Measurements from ENCODE around the gene ELMO1. TPM values are rescaled to one million over a fixed set of nuclear protein-coding genes. Genes with fewer than 3 reads are reported as not detected.

Gene ELMO1
- total and polyA plus RNA-seq, 4 donors: 6.7 to 51.5 (median 14.8) TPM

DNA sequence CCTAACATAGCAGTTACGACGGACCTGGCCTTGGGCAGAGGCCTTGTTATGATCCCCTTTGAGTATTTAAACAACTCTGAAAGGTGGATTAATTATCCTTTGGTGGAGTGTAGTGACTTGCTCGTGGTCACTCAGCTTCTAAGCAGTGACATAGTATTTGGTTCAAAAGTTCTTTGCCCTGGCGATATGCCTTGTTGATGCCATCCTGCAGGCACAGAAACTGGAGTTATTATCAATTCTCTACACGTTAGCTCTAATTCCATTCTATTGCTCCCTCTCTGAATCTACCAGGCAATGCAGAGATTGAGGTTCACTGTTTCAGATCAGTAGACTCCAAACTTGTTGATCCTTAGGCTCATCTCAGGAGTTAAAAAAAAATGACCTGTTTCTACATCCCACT, 32.5 kb upstream of the ELMO1 start:
- no peak for DNase-seq (ENCODE audit: low spot score)
- 85% methylated on average over 5 of the region's 5 CpGs for WGBS
- Histone ChIP-seq H3K9ac (ENCODE audit: low read depth in 1 of 2, low read length in 2 of 2) (no peak overlapping the region), H3K27ac (ENCODE audit: low read depth in 1 of 2, low read length in 2 of 2) (no peak overlapping the region), H3K4me1 (ENCODE audit: control insufficient read depth in 4 of 4, insufficient read depth in 4 of 4, low read length in 3 of 4) (no peaks in the 10 kb centered on the region), H3K27me3 (ENCODE audit: control insufficient read depth in 4 of 4, insufficient read depth in 4 of 4, low read length in 3 of 4) (no peaks in the 10 kb centered on the region), H3K36me3 (ENCODE audit: control insufficient read depth in 4 of 4, insufficient read depth in 3 of 4, low read depth in 1 of 4, low read length in 3 of 4) (no peaks in the 10 kb centered on the region), H3K4me3 (ENCODE audit: low read depth in 1 of 3, low read length in 3 of 3) (no peak overlapping the region), H3K9me3 (ENCODE audit: control insufficient read depth in 4 of 4, low read length in 3 of 4) (no peaks in the 10 kb centered on the region)
- TF ChIP-seq FOXA1 (IDR thresholded peaks at IDR 0.05) (no peak), RAD21 (IDR thresholded peaks at IDR 0.05) (no peak), JUND (IDR thresholded peaks at IDR 0.05) (no peak), HNF4A (conservative IDR thresholded peaks at IDR 0.05) (no peak), GABPA (IDR thresholded peaks at IDR 0.05 in 1 of 2, conservative IDR thresholded peaks at IDR 0.05 in 1 of 2) (no peak), SP1 (IDR thresholded peaks at IDR 0.05) (no peak), RXRA (IDR thresholded peaks at IDR 0.05) (no peak)
- TF ChIP-seq, protein P1, sequence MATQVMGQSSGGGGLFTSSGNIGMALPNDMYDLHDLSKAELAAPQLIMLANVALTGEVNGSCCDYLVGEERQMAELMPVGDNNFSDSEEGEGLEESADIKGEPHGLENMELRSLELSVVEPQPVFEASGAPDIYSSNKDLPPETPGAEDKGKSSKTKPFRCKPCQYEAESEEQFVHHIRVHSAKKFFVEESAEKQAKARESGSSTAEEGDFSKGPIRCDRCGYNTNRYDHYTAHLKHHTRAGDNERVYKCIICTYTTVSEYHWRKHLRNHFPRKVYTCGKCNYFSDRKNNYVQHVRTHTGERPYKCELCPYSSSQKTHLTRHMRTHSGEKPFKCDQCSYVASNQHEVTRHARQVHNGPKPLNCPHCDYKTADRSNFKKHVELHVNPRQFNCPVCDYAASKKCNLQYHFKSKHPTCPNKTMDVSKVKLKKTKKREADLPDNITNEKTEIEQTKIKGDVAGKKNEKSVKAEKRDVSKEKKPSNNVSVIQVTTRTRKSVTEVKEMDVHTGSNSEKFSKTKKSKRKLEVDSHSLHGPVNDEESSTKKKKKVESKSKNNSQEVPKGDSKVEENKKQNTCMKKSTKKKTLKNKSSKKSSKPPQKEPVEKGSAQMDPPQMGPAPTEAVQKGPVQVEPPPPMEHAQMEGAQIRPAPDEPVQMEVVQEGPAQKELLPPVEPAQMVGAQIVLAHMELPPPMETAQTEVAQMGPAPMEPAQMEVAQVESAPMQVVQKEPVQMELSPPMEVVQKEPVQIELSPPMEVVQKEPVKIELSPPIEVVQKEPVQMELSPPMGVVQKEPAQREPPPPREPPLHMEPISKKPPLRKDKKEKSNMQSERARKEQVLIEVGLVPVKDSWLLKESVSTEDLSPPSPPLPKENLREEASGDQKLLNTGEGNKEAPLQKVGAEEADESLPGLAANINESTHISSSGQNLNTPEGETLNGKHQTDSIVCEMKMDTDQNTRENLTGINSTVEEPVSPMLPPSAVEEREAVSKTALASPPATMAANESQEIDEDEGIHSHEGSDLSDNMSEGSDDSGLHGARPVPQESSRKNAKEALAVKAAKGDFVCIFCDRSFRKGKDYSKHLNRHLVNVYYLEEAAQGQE (IDR thresholded peaks at IDR 0.05): no peak
- TF ChIP-seq, protein P2, sequence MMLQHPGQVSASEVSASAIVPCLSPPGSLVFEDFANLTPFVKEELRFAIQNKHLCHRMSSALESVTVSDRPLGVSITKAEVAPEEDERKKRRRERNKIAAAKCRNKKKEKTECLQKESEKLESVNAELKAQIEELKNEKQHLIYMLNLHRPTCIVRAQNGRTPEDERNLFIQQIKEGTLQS (IDR thresholded peaks at IDR 0.05): no peak

DNA sequence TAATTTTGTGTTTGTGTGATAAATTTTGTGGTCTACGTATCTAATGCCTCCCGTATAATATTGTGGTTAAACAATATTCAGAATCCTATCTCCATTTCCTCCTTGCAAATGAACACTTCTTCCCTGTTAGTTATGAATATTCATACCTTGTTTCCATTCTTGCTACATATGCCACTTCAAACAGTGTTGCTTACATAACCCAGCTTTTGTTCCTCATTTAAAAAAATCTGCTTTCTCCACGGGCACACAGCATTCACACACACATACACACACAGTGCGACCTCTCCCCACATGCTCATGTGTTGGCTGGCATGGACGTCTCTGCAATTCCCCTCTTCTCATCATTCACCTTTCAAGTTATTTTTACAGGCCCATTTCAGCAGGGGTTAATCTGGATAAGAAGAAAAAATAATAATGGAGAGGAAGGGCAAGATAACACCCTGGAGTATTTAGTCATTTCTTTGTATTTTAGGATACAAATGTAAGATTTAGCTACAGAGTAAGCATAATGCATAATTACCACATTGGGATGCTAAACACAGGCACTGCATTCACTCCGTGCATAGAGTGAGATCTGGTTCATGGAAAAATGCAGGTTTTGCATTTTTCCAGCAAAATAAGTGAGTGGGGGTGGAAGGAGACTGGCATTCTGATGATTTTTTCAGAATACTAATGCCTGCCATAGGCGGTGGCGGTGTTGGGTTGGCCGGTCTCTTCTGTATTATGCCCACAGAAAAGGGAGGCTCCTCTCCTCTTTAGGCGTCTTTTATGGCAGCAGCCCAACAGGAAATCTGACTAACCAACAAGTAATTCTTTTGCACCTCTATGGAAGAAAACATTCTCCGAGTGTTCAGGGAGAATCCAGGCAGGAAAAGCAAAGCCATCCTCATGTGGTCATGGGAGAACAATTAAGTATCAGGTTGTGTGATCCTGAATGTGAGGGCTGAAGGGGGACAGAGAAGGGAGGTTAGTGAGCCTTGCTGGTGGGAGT, 31.7 kb upstream of the ELMO1 start:
- Histone ChIP-seq H3K4me1 (ENCODE audit: control insufficient read depth in 4 of 4, insufficient read depth in 4 of 4, low read length in 3 of 4) (no peaks in the 10 kb centered on the region), H3K9me3 (ENCODE audit: control insufficient read depth in 4 of 4, low read length in 3 of 4) (no peaks in the 10 kb centered on the region), H3K9ac (ENCODE audit: low read depth in 1 of 2, low read length in 2 of 2) (no peak overlapping the region), H3K27ac (ENCODE audit: low read depth in 1 of 2, low read length in 2 of 2) (no peak overlapping the region), H3K36me3 (ENCODE audit: control insufficient read depth in 4 of 4, insufficient read depth in 3 of 4, low read depth in 1 of 4, low read length in 3 of 4) (no peaks in the 10 kb centered on the region), H3K27me3 (ENCODE audit: control insufficient read depth in 4 of 4, insufficient read depth in 4 of 4, low read length in 3 of 4) (no peaks in the 10 kb centered on the region), H3K4me3 (ENCODE audit: low read depth in 1 of 3, low read length in 3 of 3) (no peak overlapping the region)
- no peak for DNase-seq (ENCODE audit: low spot score)
- 82% methylated on average over 11 of the region's 11 CpGs for WGBS
- TF ChIP-seq, protein P2 (IDR thresholded peaks at IDR 0.05): no peak
- TF ChIP-seq, protein P3, sequence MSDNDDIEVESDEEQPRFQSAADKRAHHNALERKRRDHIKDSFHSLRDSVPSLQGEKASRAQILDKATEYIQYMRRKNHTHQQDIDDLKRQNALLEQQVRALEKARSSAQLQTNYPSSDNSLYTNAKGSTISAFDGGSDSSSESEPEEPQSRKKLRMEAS (IDR thresholded peaks at IDR 0.05): no peak
- no peak for TF ChIP-seq SP1 (IDR thresholded peaks at IDR 0.05)
- TF ChIP-seq JUND (IDR thresholded peaks at IDR 0.05): no peak
- TF ChIP-seq GABPA (IDR thresholded peaks at IDR 0.05 in 1 of 2, conservative IDR thresholded peaks at IDR 0.05 in 1 of 2): no peak
- TF ChIP-seq EGR1 (IDR thresholded peaks at IDR 0.05; ENCODE audit: low read depth in 2 of 2): no peak
- no peak for TF ChIP-seq FOXA2 (IDR thresholded peaks at IDR 0.05)
- no peak for TF ChIP-seq NR2F2 (IDR thresholded peaks at IDR 0.05)
- no peak for TF ChIP-seq HNF4G (IDR thresholded peaks at IDR 0.05)
- TF ChIP-seq YY1 (IDR thresholded peaks at IDR 0.05): no peak
- TF ChIP-seq, protein P4, sequence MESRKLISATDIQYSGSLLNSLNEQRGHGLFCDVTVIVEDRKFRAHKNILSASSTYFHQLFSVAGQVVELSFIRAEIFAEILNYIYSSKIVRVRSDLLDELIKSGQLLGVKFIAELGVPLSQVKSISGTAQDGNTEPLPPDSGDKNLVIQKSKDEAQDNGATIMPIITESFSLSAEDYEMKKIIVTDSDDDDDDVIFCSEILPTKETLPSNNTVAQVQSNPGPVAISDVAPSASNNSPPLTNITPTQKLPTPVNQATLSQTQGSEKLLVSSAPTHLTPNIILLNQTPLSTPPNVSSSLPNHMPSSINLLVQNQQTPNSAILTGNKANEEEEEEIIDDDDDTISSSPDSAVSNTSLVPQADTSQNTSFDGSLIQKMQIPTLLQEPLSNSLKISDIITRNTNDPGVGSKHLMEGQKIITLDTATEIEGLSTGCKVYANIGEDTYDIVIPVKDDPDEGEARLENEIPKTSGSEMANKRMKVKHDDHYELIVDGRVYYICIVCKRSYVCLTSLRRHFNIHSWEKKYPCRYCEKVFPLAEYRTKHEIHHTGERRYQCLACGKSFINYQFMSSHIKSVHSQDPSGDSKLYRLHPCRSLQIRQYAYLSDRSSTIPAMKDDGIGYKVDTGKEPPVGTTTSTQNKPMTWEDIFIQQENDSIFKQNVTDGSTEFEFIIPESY (IDR thresholded peaks at IDR 0.05): no peak
- no peak for TF ChIP-seq FOXA1 (IDR thresholded peaks at IDR 0.05)
- TF ChIP-seq, protein P5, sequence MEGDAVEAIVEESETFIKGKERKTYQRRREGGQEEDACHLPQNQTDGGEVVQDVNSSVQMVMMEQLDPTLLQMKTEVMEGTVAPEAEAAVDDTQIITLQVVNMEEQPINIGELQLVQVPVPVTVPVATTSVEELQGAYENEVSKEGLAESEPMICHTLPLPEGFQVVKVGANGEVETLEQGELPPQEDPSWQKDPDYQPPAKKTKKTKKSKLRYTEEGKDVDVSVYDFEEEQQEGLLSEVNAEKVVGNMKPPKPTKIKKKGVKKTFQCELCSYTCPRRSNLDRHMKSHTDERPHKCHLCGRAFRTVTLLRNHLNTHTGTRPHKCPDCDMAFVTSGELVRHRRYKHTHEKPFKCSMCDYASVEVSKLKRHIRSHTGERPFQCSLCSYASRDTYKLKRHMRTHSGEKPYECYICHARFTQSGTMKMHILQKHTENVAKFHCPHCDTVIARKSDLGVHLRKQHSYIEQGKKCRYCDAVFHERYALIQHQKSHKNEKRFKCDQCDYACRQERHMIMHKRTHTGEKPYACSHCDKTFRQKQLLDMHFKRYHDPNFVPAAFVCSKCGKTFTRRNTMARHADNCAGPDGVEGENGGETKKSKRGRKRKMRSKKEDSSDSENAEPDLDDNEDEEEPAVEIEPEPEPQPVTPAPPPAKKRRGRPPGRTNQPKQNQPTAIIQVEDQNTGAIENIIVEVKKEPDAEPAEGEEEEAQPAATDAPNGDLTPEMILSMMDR (IDR thresholded peaks at IDR 0.05; ENCODE audit: low read depth, low read length, missing input control): no peak
- TF ChIP-seq, protein P1 (IDR thresholded peaks at IDR 0.05): no peak
- TF ChIP-seq RAD21 (IDR thresholded peaks at IDR 0.05): no peak
- no peak for TF ChIP-seq HNF4A (conservative IDR thresholded peaks at IDR 0.05)
- no peak for TF ChIP-seq TAF1 (conservative IDR thresholded peaks at IDR 0.05)
- TF ChIP-seq RXRA (IDR thresholded peaks at IDR 0.05): no peak

All from liver (tissue), 9 donors.